Myocyte (in vitro differentiated cells): Measurements from ENCODE around the gene ZNF587B. TPM values are rescaled to one million over a fixed set of nuclear protein-coding genes. Genes with fewer than 3 reads are reported as not detected.
"Not testable (repeated sequence)": the region's sequence is repeated elsewhere in the genome, so short reads cannot be mapped to it uniquely, and the experiment has no call there.

Experiments
- DNase-seq: peaks from one replicate; pipeline ENCODE4 v3.0.0-alpha.2; 2012; ENCODE audit warnings: low read depth
- total RNA-seq: library from RNA; depleted of rRNA; stranded (reverse); fragments of >200 nt; gene quantifications from 2 replicates; pipeline ENCODE4 v1.2.3, GENCODE V29; 2014

Gene ZNF587B
- total RNA-seq, 1 donor from 2014 or later: 4.8 TPM

- DNase-seq: not testable (repeated sequence)
Measured at GRCh38 chr19:57869655-57870054, 39.6 kb downstream of the ZNF587B start.

- DNase-seq: no peak
Measured at GRCh38 chr19:57870225-57870624, 40.1 kb downstream of the ZNF587B start.

DNA sequence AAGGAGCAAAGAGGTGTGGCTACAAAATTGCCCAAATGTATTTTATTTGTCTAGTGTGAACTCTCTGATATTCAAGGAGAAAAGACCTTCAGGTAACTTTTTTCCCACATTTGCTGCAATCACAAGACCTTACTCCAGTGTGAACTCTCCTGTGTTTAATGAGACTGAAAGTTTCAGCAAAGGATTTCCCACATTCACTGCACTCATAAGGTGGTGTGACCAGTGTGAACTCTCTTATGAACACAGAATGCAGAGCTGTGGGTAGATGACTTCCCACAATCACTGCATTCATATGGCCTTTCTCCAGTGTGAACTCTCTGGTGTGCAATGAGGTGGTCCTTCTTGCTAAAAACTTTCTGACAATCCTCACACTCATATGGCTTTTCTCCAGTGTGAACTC, 42.4 kb downstream of the ZNF587B start:
- no peak for DNase-seq

DNA sequence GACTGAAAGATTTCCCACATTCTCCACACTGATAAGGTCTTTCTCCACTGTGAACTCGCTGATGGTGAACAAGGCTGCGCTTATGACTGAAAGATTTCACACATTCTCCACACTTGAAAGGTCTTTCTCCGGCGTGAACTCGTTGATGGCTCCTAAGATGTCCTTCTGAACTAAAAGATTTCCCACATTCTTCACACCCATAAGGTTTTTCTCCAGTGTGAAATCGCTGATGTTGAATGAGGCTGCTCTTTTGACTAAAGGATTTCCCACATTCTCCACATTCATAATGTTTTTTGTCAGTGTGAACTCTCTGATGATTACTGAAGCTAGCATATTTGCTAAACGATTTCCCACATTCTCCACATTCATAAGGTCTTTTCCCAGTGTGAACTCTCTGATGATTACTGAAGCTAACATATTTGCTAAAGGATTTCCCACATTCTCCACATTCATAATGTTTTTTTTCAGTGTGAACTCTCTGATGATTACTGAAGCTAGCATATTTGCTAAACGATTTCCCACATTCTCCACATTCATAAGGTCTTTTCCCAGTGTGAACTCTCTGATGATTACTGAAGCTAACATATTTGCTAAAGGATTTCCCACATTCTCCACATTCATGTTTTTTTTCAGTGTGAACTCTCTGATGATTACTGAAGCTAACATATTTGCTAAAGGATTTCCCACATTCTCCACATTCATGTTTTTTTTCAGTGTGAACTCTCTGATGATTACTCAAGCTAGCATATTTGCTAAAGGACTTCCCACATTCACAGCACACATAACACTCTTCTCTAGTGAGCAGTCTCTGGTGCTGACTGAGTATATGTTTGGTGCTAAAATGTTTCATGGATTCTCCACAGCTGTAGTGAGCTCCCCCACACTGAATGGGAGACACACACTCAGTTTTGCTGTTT, 44.0 kb downstream of the ZNF587B start:
- DNase-seq: not testable (repeated sequence)

DNA sequence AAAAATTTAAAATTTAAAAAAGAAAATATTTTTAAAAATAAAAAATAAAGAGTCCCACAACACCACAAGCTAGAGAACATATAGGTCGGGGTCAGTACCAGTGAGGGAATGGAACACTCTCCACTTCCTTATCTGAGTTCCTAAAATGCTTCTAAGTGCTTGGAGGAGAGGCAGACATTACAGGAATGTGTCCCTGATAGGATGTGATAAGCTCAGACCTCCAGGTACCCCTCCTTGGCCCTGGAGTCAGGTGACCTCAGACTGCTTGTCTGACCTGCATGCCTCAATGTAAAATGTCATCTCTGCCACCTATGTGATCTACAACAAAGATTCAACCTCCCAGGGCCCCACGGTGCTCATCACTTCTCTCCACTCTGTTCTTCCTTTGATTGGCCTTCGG, 55.9 kb downstream of the ZNF587B start:
- no peak for DNase-seq

GRCh38 chr19:57887195-57887941, 57.3 kb downstream of the ZNF587B start:
- DNase-seq: no peak

DNA sequence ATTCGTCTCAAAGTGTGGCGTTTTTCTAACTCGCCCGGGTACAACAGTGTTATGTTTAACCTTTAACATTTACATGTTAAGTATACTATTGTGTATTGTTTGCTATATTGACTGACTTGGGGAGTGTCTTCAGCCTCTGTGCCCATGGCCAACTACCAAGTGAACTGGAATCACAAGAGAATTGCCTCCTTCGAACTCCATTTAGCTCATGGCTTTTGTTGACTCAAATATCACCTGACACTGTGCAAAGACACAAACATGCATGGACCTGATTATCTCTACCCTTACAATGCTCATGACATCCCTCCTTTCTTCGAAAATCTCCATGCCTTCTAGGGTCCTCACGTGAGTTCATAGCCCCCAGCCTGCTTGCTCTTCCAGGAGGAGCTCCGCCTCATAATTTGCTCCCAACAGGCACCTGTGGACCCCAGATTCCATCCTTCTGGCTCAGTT, 58.0 kb downstream of the ZNF587B start:
- DNase-seq: no peak

DNA sequence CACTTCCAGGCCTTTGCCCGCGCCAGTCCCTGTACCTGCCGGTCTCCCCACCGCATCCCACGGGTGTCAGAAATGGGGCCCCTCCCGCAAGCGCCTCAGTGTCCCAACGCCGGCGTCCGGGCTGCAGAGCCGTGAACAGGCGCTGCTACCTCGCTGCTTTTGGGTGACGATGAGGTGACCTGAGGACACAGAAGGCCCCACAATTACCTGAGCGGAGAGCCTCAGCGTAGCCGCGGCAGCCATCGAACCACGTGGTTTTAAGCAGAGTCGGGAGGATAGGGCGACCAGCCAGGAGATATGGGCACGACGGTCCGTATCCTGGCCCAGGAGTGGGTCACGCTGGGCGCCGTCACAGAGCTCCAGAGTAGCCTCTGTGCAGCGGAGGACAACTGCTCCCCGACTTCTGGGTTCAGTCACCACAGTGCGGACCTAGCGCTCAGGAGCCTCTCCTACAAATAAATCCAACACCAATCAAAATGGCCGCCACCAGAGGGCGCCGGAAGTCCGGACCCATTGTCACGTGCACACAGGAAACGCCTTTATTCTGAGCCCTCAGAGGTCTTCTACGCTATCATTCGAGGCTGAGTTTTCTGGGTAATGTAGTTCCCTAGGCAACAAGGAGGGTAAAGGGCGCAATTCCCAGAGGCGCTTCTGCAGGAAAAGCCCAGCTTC, 58.6 kb downstream of the ZNF587B start, which contains the start of gene ZNF814:
Gene ZNF814 (minus strand): TSS at position 478 of the 672 bp plus-strand sequence. CDS start 235 bp downstream, at position 243.
- DNase-seq: peak; percentile 80

- peak; percentile 84 for DNase-seq
Measured at GRCh38 chr19:57890706-57891105, 60.6 kb downstream of the ZNF587B start.

Other genes with a start within 250 kb of the ZNF587B start
- 1.8 and 3.9 TPM in 2 replicates for gene ZIK1, start 246.2 kb upstream of the ZNF587B start, total RNA-seq
- gene ZNF530, start 230.4 kb upstream of the ZNF587B start, total RNA-seq: 6.1 and 9.0 TPM in 2 replicates
- gene ZNF134, start 216.1 kb upstream of the ZNF587B start, total RNA-seq: 27.0 and 28.0 TPM in 2 replicates
- gene ZNF211, start 197.1 kb upstream of the ZNF587B start, total RNA-seq: 14.7 and 17.2 TPM in 2 replicates
- 0.16 and 0.67 TPM in 2 replicates for gene ZSCAN4, start 161.4 kb upstream of the ZNF587B start, total RNA-seq
- gene ZNF551, start 148.3 kb upstream of the ZNF587B start, total RNA-seq: 4.4 and 5.7 TPM in 2 replicates
- 1.4 and 2.0 TPM in 2 replicates for gene ZNF154, start 121.1 kb upstream of the ZNF587B start, total RNA-seq
- gene ZNF671, start 102.7 kb upstream of the ZNF587B start, total RNA-seq: 4.3 and 7.0 TPM in 2 replicates
- 15.0 and 15.4 TPM in 2 replicates for gene ZNF776, start 83.5 kb upstream of the ZNF587B start, total RNA-seq
- 18.8 and 20.5 TPM in 2 replicates for gene ZNF586, start 60.6 kb upstream of the ZNF587B start, total RNA-seq
- 2.0 and 2.5 TPM in 2 replicates for gene ZNF552, start 15.4 kb upstream of the ZNF587B start, total RNA-seq
- gene ZNF587, start 19.6 kb downstream of the ZNF587B start, total RNA-seq: 13.5 and 13.8 TPM in 2 replicates
- 3.1 and 7.2 TPM in 2 replicates for gene ZNF814, start 58.7 kb downstream of the ZNF587B start, total RNA-seq
- gene ZNF417, start 86.3 kb downstream of the ZNF587B start, total RNA-seq: 8.1 and 10.9 TPM in 2 replicates
- 3.1 and 4.7 TPM in 2 replicates for gene ZNF418, start 105.1 kb downstream of the ZNF587B start, total RNA-seq
- gene ZNF256, start 117.4 kb downstream of the ZNF587B start, total RNA-seq: 3.1 and 3.9 TPM in 2 replicates
- 0.21 and 0.52 TPM in 2 replicates for gene C19orf18, start 144.2 kb downstream of the ZNF587B start, total RNA-seq
- 16.6 and 22.1 TPM in 2 replicates for gene ZNF606, start 172.5 kb downstream of the ZNF587B start, total RNA-seq
- not detected in 2 replicates for gene ZSCAN1, start 203.7 kb downstream of the ZNF587B start, total RNA-seq
- 0.51 and 0.62 TPM in 2 replicates for gene ZNF135, start 229.0 kb downstream of the ZNF587B start, total RNA-seq